ENCODE measurements around the gene FIG4. TPM values are rescaled to one million over a fixed set of nuclear protein-coding genes. Genes with fewer than 3 reads are reported as not detected.
"Not testable (repeated sequence)": the region's sequence is repeated elsewhere in the genome, so short reads cannot be mapped to it uniquely, and the experiment has no call there.

FIG4 gene
- total and polyA plus RNA-seq, 8 donors = 5.8 to 29.0 (median 7.8) TPM

- intact Hi-C loops (cut with DNase I; ENCODE audit: low total_unique reads) = no loop called here
- Histone ChIP-seq H3K4me1 (peaks cover 4 to 12% (median 11%) of the 10 kb centered on the region in 4 donors), H3K27me3 (no peaks in the 10 kb centered on the region), H3K36me3 (no peaks in the 10 kb centered on the region), H3K27ac (no peak overlapping the region), H3K4me3 (no peak overlapping the region), H3K9me3 (no peaks in the 10 kb centered on the region)
- DNase-seq = no peak
- TF ChIP-seq EP300 (IDR thresholded peaks at IDR 0.05) = no peak
- TF ChIP-seq POLR2A (IDR thresholded peaks at IDR 0.05) = no peak
- TF ChIP-seq CTCF (IDR thresholded peaks at IDR 0.05) = no peak
- TF ChIP-seq POLR2AphosphoS5 (IDR thresholded peaks at IDR 0.05) = no peak
- WGBS, 5 donors = 65 to 92% (median 67%) methylated on average over 4 of the region's 4 CpGs
These were observed 174.9 kb downstream of the FIG4 start for GRCh38 chr6:109865968-109866367.

GRCh38 chr6:109867009-109867969 is 176.2 kb downstream of the FIG4 start:
- H3K4me3 ChIP-seq = no peak overlapping the region
- no peaks in the 10 kb centered on the region for H3K9me3 ChIP-seq
- no peaks in the 10 kb centered on the region for H3K36me3 ChIP-seq
- H3K27ac ChIP-seq = peak overlapping the region in 1 of 5 donors; percentile 49
- TF ChIP-seq POLR2AphosphoS5 (IDR thresholded peaks at IDR 0.05) = no peak
- no peak for TF ChIP-seq EP300 (IDR thresholded peaks at IDR 0.05)
- TF ChIP-seq POLR2A (IDR thresholded peaks at IDR 0.05) = no peak
- TF ChIP-seq CTCF (IDR thresholded peaks at IDR 0.05) = no peak
- H3K27me3 ChIP-seq = no peaks in the 10 kb centered on the region
- H3K4me1 ChIP-seq = peaks cover 4 to 12% (median 11%) of the 10 kb centered on the region in 4 donors
- peak; percentile 73 to 87 for DNase-seq
- 13 to 33% (median 18%) methylated on average over 7 of the region's 7 CpGs for WGBS, 5 donors
- intact Hi-C loops (cut with DNase I; ENCODE audit: low total_unique reads) = no loop called here

GRCh38 chr6:109867970-109868358 is 176.9 kb downstream of the FIG4 start:
- DNase-seq = peak in 1 of 2 donors; percentile 25
- Histone ChIP-seq H3K27ac (peak overlapping the region in 1 of 5 donors; percentile 49), H3K27me3 (no peaks in the 10 kb centered on the region), H3K36me3 (no peaks in the 10 kb centered on the region), H3K4me3 (no peak overlapping the region), H3K9me3 (no peaks in the 10 kb centered on the region), H3K4me1 (peaks cover 4 to 12% (median 11%) of the 10 kb centered on the region in 4 donors)
- TF ChIP-seq CTCF (IDR thresholded peaks at IDR 0.05) = no peak
- TF ChIP-seq POLR2A (IDR thresholded peaks at IDR 0.05) = no peak
- no peak for TF ChIP-seq EP300 (IDR thresholded peaks at IDR 0.05)
- TF ChIP-seq POLR2AphosphoS5 (IDR thresholded peaks at IDR 0.05) = no peak
- 1 to 16% (median 9%) methylated on average over 2 of the region's 2 CpGs for WGBS, 5 donors
- intact Hi-C loops (cut with DNase I; ENCODE audit: low total_unique reads) = no loop called here

GRCh38 chr6:109869398-109870088 is 178.4 kb downstream of the FIG4 start:
- peaks cover 4 to 12% (median 11%) of the 10 kb centered on the region in 4 donors for H3K4me1 ChIP-seq
- H3K27ac ChIP-seq; H3K36me3 ChIP-seq; H3K27me3 ChIP-seq; H3K4me3 ChIP-seq; H3K9me3 ChIP-seq; intact Hi-C loops (cut with DNase I; ENCODE audit: low total_unique reads): not testable (repeated sequence)
- WGBS, 5 donors = 45 to 57% (median 53%) methylated on average over 5 of the region's 5 CpGs
- peak in 1 of 2 donors; percentile 71 for DNase-seq

Measured in stomach (tissue), 9 donors.